ENCODE measurements around the gene NCOA1. TPM values are rescaled to one million over a fixed set of nuclear protein-coding genes. Genes with fewer than 3 reads are reported as not detected.
"Not testable (repeated sequence)": the region's sequence is repeated elsewhere in the genome, so short reads cannot be mapped to it uniquely, and the experiment has no call there.

Gene NCOA1
- total RNA-seq, 2 experiments from 2014 or later, result 35.5 to 40.6 TPM

DNA sequence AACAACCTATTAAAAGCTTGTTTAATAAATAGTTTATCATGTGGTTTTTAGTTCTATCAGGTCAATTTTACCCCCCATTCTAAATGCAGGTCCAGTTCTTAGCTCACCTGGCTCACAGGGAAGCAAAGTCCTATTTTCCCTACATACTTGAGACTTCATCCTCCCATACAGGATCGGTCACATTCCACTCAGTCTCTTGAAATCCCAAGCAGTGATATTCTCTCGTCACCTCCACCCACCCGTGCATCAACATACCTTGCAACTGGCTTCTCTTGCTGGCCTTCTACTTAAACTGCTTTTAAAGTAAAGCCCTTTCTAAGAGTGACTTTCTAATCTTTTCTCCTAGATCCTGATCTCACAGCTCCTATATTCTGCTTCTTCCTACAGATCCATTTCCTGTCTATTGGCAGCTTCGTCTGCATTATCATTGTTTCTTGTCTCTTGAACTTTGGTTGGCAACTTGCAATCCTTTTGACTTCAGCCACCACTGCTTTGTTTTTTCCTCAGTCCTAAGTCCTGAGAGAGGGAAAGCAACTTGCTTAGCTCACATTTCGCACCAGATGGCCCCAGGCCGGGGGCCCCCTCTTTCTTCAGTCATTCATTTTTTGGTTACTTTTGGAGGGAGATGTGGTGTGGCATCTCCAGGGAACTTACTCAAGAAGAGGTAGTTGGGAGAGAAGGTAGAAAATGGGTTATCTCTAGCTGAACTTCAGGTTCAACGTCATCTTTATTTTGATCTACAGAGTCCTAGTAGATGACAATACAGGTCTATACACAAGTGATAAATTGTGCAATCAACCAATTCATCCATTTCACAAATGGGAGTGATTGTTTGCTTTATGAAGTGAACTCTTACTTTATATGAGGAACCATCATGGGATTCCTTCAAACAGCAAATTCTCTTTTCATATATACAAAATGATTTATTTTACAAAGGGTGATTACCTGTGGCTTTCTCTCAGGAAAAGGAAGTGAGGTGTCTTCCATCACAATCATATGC, 23.9 kb upstream of the NCOA1 start:
- no peak overlapping the region for H3K4me3 Mint-ChIP-seq
- ATAC-seq (ENCODE audit: poor library complexity) (no peak), DNase-seq (no peak)
- TF ChIP-seq, protein P1, sequence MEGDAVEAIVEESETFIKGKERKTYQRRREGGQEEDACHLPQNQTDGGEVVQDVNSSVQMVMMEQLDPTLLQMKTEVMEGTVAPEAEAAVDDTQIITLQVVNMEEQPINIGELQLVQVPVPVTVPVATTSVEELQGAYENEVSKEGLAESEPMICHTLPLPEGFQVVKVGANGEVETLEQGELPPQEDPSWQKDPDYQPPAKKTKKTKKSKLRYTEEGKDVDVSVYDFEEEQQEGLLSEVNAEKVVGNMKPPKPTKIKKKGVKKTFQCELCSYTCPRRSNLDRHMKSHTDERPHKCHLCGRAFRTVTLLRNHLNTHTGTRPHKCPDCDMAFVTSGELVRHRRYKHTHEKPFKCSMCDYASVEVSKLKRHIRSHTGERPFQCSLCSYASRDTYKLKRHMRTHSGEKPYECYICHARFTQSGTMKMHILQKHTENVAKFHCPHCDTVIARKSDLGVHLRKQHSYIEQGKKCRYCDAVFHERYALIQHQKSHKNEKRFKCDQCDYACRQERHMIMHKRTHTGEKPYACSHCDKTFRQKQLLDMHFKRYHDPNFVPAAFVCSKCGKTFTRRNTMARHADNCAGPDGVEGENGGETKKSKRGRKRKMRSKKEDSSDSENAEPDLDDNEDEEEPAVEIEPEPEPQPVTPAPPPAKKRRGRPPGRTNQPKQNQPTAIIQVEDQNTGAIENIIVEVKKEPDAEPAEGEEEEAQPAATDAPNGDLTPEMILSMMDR (IDR thresholded peaks at IDR 0.05), result no peak
- ChIA-PET POLR2A (no interaction called here), CTCF (no interaction called here)
- H3K36me3 Mint-ChIP-seq (ENCODE audit: low read depth), result no peaks in the 10 kb centered on the region
- H3K27me3 Mint-ChIP-seq, result no peaks in the 10 kb centered on the region
- no peaks in the 10 kb centered on the region for H3K4me1 ChIP-seq (ENCODE audit: insufficient read depth, low read length)
- H3K27me3 ChIP-seq (ENCODE audit: control insufficient read depth in 1 of 2, insufficient read depth in 2 of 2, low read length in 2 of 2), result no peaks in the 10 kb centered on the region
- no peak overlapping the region for H3K4me3 ChIP-seq (ENCODE audit: low read length)
- peaks cover 3% of the 10 kb centered on the region for H3K9me3 Mint-ChIP-seq
- H3K27ac Mint-ChIP-seq, result no peak overlapping the region
- H3K4me1 Mint-ChIP-seq (ENCODE audit: low read depth), result no peaks in the 10 kb centered on the region
- no peak overlapping the region for H3K27ac ChIP-seq (ENCODE audit: low read depth in 1 of 2, low read length in 2 of 2)
- H3K36me3 ChIP-seq (ENCODE audit: insufficient read depth, low read length), result no peaks in the 10 kb centered on the region
- intact Hi-C loops (cut with DNase I, micrococcal nuclease), result no loop called here
- no peaks in the 10 kb centered on the region for H3K9me3 ChIP-seq (ENCODE audit: control insufficient read depth in 1 of 2, insufficient read depth in 1 of 2, low read length in 2 of 2)

DNA sequence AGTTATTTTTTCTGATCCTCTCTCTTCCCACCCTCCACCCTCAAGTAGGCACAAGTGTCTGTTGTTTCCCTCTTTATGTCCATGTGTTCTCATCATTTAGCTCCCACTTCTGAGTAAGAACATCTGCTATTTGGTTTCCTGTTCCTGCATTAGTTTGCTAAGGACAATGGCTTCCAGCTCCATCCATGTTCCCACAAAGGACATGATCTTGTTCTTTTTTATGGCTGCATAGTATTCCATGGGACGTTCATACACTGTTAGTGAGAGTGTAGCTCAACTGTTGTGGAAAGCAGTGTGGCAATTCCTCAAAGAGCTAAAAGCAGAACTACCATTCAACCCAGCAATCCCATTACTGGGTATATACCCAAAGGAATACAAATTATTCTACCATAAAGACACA, 22.6 kb upstream of the NCOA1 start:
- H3K36me3 Mint-ChIP-seq (ENCODE audit: low read depth); H3K4me1 ChIP-seq (ENCODE audit: insufficient read depth, low read length); POLR2A ChIA-PET; H3K9me3 ChIP-seq (ENCODE audit: control insufficient read depth in 1 of 2, insufficient read depth in 1 of 2, low read length in 2 of 2); H3K36me3 ChIP-seq (ENCODE audit: insufficient read depth, low read length); H3K4me1 Mint-ChIP-seq (ENCODE audit: low read depth); H3K27ac ChIP-seq (ENCODE audit: low read depth in 1 of 2, low read length in 2 of 2); H3K27me3 ChIP-seq (ENCODE audit: control insufficient read depth in 1 of 2, insufficient read depth in 2 of 2, low read length in 2 of 2); CTCF ChIA-PET; H3K27me3 Mint-ChIP-seq; ATAC-seq (ENCODE audit: poor library complexity); H3K4me3 Mint-ChIP-seq; H3K4me3 ChIP-seq (ENCODE audit: low read length); intact Hi-C loops (cut with DNase I, micrococcal nuclease); DNase-seq; H3K27ac Mint-ChIP-seq; H3K9me3 Mint-ChIP-seq: not testable (repeated sequence)

DNA sequence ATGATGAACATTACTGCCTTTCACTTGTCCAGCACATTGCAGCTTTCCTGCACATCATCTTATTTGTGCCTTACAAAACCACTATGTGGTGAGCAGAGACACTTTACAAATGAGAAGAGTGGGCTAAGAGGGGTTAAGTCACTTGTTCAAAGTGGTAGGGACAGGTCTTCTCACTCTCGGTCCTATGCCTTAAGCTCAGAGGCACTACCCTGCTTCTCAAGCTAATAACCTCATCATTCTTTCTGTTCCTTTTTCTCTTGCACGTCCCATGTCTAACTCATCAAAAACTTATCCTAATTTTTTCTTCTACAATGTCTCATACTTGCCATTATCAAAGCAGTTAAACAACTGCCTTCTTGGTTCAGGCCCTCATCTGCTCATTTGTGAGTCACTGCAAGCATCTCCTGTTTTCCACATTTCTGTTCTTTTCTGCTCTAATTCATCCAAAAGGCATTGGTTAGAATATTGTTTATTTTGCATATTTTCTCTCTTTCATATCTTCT, 21.9 kb upstream of the NCOA1 start:
- DNase-seq, result no peak
- intact Hi-C loops (cut with DNase I, micrococcal nuclease), result no loop called here
- Histone ChIP-seq H3K27ac (ENCODE audit: low read depth in 1 of 2, low read length in 2 of 2) (no peak overlapping the region), H3K4me3 (ENCODE audit: low read length) (no peak overlapping the region), H3K4me1 (ENCODE audit: insufficient read depth, low read length) (no peaks in the 10 kb centered on the region), H3K36me3 (ENCODE audit: insufficient read depth, low read length) (no peaks in the 10 kb centered on the region), H3K27me3 (ENCODE audit: control insufficient read depth in 1 of 2, insufficient read depth in 2 of 2, low read length in 2 of 2) (no peaks in the 10 kb centered on the region), H3K9me3 (ENCODE audit: control insufficient read depth in 1 of 2, insufficient read depth in 1 of 2, low read length in 2 of 2) (no peaks in the 10 kb centered on the region)
- Mint-ChIP-seq H3K4me1 (ENCODE audit: low read depth) (no peaks in the 10 kb centered on the region), H3K36me3 (ENCODE audit: low read depth) (no peaks in the 10 kb centered on the region), H3K4me3 (no peak overlapping the region), H3K27me3 (no peaks in the 10 kb centered on the region), H3K9me3 (peaks cover 3% of the 10 kb centered on the region), H3K27ac (no peak overlapping the region)
- ChIA-PET POLR2A (no interaction called here), CTCF (no interaction called here)
- TF ChIP-seq, protein P1 (IDR thresholded peaks at IDR 0.05), result no peak
- ATAC-seq (ENCODE audit: poor library complexity), result no peak

All from CD4-positive, alpha-beta T cell (primary cell).